Right cardiac atrium (tissue), 5 donors: ENCODE data around the gene PCIF1. TPM values are rescaled to one million over a fixed set of nuclear protein-coding genes. Genes with fewer than 3 reads are reported as not detected.
A peak's percentile ranks its signal among the peaks of the same experiment; 100 is the strongest.

Experiments used
- ATAC-seq, 2 donors: fragments of 200-7000 bp; cut with Tn5 transposase; one replicate each; pipeline versions ENCODE4 v1.8.0 to v1.9.1; 2020; ENCODE audit warnings: moderate library complexity in 2 of 2, mild to moderate bottlenecking in 1 of 2
- DNase-seq, 3 donors: peaks; one replicate each; pipeline ENCODE4 v3.0.0-alpha.2; 2020
- H3K27ac ChIP-seq: one replicate; pipeline ENCODE4 v1.5.1; 2013; ENCODE audit warnings: mild to moderate bottlenecking, low read length, control low read depth, moderate library complexity
- H3K27me3 ChIP-seq: one replicate; pipeline ENCODE4 v1.6.1; 2013; ENCODE audit not compliant: control insufficient read depth, insufficient read depth
- H3K4me1 ChIP-seq: one replicate; pipeline ENCODE4 v1.6.1; 2013; ENCODE audit warnings: low read length; ENCODE audit not compliant: control insufficient read depth, insufficient read depth
- H3K4me3 ChIP-seq: one replicate; pipeline ENCODE4 v1.5.1; 2013; ENCODE audit warnings: low read length, control low read depth
- H3K9me3 ChIP-seq: one replicate; pipeline ENCODE4 v1.6.1; 2013; ENCODE audit warnings: low read length; ENCODE audit not compliant: control insufficient read depth
- WGBS: extraction: QIAGEN DNeasy Blood & Tissue Kit; methylation state at CpG from one replicate; pipeline ENCODE4 v1.1.7; 2013; 5-methylcytosine and 5-hydroxymethylcytosine counted together
- intact Hi-C, 4 donors: fragments of 100-400 bp; cut with DNase I; formaldehyde crosslinking; loops; one replicate each; pipeline versions ENCODE4 v1.11.0 to v1.14.0; 2022 to 2023
- polyA plus RNA-seq: library from polyadenylated mRNA; stranded (reverse); fragments of 200-250 nt; gene quantifications from one replicate; pipeline ENCODE4 v1.2.3, GENCODE V29; 2013
- total RNA-seq, 4 donors: library from RNA; stranded (reverse); fragmentation: NEBNext Ultra II Directional; extraction: Animal tissue kit (Norgen Biotek cat#: 25700); gene quantifications; one replicate each; pipeline ENCODE4 v1.2.1, GENCODE V29; 2021
- donor health status: healthy with polysubstance abuse.
- donor health status: DM: no; HTN: yes; CAD: no.
- donor health status: DM: no; HTN: no; CAD: no.
- donor health status: DM: no; HTN: yes; CAD: no; lungs with severe emphysema.
- donor health status: DM: yes; HTN: yes; CAD: no.

PCIF1 gene
- total and polyA plus RNA-seq, 5 donors, result 22.2 to 31.8 (median 29.1) TPM

DNA sequence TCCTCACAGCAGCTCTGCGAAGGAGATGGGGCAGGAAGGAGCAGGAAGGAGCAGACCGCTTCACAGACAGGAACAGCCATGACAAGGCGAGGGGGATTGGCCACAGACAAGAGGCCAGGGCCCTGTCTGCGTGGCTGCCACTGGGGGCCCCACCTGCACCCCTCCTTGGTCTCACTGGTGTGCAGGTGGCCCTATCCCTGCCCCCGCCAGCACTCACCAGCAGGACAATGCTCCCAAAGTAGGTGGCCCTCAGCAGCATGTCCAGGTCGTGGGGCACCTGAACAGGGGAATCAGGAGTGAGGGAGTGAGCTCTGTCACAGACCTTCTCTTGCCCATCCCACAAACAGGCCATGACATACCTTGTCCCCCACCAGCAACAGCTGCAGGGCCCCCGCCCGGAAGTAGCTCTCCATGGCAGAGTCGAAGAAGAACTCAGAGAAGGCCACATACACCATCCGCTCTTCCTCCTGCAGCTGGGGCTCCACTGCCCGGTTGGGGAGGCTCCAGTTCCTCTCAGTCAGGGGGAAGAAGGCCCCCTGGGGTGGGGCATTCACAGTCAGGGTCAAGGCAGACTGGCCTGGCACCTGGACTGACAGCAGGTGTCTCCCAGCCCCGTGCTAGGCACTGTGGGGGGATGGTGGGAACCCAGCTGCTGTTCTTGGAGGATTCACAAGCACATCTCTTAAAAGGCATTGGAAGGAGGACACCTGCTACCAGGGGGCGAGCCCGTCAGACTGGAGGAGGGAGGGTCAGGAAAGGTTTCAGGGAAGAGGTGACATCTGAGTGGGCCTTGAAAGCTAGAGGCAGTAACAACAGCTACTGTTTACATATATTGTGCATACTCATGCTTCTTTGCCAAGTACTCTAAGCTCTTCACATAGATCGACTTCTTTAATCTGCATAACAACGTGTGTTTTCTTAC is 29.6 kb upstream of the PCIF1 start:
- 83% methylated on average over 16 of the region's 16 CpGs for WGBS

GRCh38 chr20:45905505-45906079 is 28.9 kb upstream of the PCIF1 start:
- Histone ChIP-seq H3K4me3 (no peak overlapping the region), H3K4me1 (no peaks in the 10 kb centered on the region), H3K9me3 (no peaks in the 10 kb centered on the region), H3K27me3 (no peaks in the 10 kb centered on the region), H3K27ac (no peak overlapping the region)
- intact Hi-C loops, result no loop called here
- ATAC-seq (no peak), DNase-seq (peak in 1 of 3 donors; percentile 4)
- 87% methylated on average over 8 of the region's 8 CpGs for WGBS

More for the DNA sequence above, 29.6 kb upstream of the PCIF1 start:
- H3K4me3 ChIP-seq, result no peak overlapping the region
- H3K4me1 ChIP-seq, result no peaks in the 10 kb centered on the region
- no peak for ATAC-seq
- peak in 1 of 3 donors; percentile 22 for DNase-seq
- no peaks in the 10 kb centered on the region for H3K9me3 ChIP-seq
- intact Hi-C loops, result no loop called here
- no peaks in the 10 kb centered on the region for H3K27me3 ChIP-seq
- H3K27ac ChIP-seq, result no peak overlapping the region

DNA sequence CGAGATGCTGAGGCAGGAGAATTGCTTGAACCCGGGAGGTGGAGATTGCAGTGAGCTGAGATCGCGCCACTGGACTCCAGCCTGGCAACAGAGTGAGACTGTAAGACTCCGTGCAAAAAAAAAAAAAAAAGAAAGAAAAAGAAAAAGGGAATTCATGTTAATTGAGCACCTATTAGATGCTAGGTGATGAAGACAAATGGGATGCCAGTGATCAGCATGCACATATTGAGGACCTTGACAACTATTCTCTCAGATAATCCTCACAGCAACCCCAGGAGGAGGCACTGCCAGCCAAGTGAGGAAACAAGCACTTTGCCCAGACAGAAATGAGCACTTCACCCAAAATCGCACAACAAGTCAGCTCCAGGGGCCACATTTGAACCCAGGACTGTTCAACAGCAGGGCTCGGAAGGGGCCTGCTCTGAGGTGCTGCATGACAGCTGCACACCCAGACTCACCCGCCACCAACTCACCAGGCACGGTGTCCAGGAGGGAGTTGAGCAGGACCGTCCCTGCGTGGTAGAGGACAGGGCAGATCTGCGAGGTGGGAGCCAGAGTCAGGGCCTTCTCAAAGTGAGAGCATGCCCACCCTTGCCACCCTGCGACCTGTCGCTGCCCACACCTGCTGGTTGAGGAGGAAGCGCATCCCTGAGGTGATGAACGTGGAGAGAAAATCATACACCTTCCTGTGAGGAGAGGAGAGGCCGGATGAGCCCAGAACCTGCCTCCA is 27.1 kb upstream of the PCIF1 start:
- Histone ChIP-seq H3K4me3 (no peak overlapping the region), H3K4me1 (peaks cover 2% of the 10 kb centered on the region), H3K27ac (no peak overlapping the region), H3K27me3 (no peaks in the 10 kb centered on the region), H3K9me3 (no peaks in the 10 kb centered on the region)
- intact Hi-C loops, result no loop called here
- DNase-seq (no peak), ATAC-seq (no peak)
- WGBS, result 94% methylated on average over 17 of the region's 17 CpGs

- H3K4me3 ChIP-seq, result no peak overlapping the region
- ATAC-seq (no peak), DNase-seq (no peak)
- WGBS, result 91% methylated on average over 2 of the region's 2 CpGs
- H3K4me1 ChIP-seq, result peaks cover 4% of the 10 kb centered on the region
- intact Hi-C loops, result no loop called here
- H3K9me3 ChIP-seq, result no peaks in the 10 kb centered on the region
- H3K27ac ChIP-seq, result no peak overlapping the region
- H3K27me3 ChIP-seq, result no peaks in the 10 kb centered on the region
Measured at GRCh38 chr20:45908084-45908483, 26.4 kb upstream of the PCIF1 start.

- DNase-seq, result peak in 1 of 3 donors; percentile 49
- Histone ChIP-seq H3K9me3 (no peaks in the 10 kb centered on the region), H3K4me3 (no peak overlapping the region), H3K27me3 (no peaks in the 10 kb centered on the region), H3K27ac (no peak overlapping the region), H3K4me1 (peaks cover 4% of the 10 kb centered on the region)
- no peak for ATAC-seq
- intact Hi-C loops, result no loop called here
- WGBS, result 87% methylated on average over 12 of the region's 12 CpGs
Measured at GRCh38 chr20:45909336-45909808, 25.1 kb upstream of the PCIF1 start.

DNA sequence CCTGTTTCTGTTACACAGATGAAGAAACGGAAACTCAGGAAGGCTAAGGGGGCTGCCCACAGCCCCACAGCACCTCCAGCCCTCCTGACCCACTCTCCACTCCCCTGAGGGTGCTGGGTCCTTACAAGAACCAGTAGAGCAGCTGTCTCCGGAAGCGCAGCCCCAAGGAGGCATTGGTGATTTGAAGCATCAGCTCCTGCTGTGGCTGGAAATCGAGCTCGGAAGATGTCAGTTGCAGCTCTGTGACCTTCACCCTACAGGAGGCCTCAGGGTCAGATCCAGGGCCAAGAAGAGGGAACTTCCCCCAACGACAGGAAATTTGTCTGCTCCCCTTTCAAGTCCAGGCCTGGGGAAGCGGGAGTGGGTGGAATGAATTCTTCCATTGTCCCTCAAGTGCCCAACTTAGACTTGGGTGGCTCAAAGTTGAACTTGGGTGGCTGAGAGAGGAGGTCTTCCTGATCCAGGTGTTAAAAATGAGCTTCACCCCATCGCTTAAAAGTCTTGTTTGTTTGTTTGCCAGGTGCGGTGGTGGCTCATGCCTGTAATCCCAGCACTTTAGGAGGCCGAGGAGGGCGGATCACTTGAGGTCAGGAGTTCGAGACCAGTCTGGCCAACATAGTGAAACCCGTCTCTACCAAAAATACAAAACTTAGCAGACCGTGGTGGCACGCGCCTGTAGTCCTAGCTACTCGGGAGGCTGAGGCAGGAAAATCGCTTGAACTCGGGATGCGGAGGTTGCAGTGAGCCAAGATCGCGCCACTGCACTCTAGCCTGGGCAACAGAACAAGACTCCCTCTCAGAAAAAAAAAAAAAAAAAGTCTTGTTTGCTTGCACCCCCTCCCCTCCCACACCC is 24.4 kb upstream of the PCIF1 start:
- intact Hi-C loops, result no loop called here
- ATAC-seq, result no peak
- Histone ChIP-seq H3K9me3 (no peaks in the 10 kb centered on the region), H3K27me3 (no peaks in the 10 kb centered on the region), H3K4me1 (peaks cover 4% of the 10 kb centered on the region), H3K4me3 (no peak overlapping the region), H3K27ac (no peak overlapping the region)
- WGBS, result 75% methylated on average over 22 of the region's 22 CpGs
- DNase-seq, result peak in 2 of 3 donors; percentile 24 to 62

DNA sequence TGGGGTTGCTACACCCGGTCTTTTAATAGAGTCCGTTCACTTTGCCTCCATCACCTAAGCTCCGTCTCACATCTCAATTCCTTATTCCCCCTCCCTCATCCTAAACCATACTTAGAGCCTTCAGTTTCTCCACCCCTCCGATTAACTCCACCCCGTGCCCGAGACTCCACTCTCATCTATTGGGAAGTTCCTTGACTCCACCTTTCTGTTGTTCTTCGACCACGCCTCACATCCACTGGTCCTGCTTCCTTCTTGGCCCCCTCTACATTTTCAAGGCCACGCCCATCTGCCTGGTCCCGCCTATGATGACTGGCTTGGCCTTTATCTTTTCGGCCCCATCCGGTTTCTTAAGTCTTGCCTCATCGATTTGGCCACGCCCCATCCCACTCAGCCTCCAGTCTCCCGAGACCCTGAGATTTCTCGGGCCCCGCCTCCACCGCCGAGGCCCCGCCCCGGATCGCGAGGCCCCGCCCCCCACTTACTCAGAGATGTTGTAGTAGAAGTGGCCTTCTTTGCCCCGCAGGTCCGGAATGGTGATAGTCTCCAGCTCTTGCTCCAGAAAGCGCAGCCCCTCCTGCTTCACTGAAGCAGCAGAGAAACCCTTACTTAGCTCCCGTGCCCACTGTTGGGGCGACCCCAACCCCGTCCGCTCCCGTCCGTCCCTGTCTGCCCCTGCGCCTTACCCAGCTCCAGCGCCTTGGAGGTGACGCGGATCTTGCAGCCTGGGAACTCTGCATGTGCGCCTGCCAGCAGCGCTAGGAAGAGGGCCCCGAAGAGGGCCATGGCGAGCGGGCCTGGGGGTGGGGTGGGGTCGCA is 23.6 kb upstream of the PCIF1 start:
- DNase-seq (peak; percentile 98 to 99 (median 98)), ATAC-seq (peak; percentile 91 to 92)
- peak overlapping the region; percentile 15 for H3K4me3 ChIP-seq
- H3K27ac ChIP-seq, result peak overlapping the region; percentile 39
- peaks cover 4% of the 10 kb centered on the region for H3K4me1 ChIP-seq
- H3K27me3 ChIP-seq, result no peaks in the 10 kb centered on the region
- 3% methylated on average over 43 of the region's 43 CpGs for WGBS
- intact Hi-C loops, result no loop called here
- H3K9me3 ChIP-seq, result no peaks in the 10 kb centered on the region

DNA sequence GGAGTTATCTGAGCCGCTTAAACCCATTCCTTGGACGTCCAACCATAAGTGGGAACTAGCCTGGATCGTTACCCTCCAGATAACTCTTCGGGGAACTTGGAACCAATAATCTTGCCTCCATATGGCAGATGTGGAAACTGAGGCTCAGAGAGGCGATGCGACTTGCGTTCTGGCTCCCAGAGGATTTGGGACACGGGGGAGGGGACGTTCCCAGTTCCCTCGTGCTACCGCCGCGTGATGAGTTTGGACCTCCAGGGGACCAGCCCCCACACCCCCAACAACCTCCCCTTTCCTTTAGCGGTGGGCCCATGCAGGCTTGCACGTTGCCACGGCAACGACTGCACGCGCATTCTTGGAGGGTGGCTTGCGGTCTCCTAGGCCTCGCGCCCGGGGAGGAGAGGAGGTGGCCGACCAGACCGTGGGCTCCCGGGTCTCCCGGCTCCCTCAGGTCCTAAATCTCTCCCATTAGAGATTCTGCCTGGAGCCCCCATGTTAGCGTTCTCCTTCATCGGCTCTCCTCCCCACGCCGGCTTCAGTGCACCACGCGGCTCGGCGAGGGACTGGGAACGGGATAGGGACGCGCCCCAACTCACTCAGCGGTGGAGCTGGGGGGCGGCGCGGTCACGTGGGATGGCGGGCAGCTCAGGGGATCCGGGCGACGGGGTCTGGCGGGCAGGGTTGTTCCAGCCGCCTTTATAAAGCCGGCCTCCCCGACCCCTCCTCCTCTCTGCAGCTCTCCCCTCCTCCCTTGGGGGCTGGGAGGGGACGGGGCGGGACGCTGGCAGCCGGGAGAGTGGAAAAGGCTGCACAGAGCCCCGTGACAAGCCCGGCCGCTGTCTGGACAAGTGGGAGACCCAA is 22.8 kb upstream of the PCIF1 start, which contains the start of gene PLTP:
PLTP (minus strand) TSS at position 670 of the 858 bp plus-strand sequence. CDS start 703 bp downstream, outside the sequence.
- ATAC-seq (peak; percentile 74 to 77), DNase-seq (peak; percentile 86 to 94 (median 93))
- no peaks in the 10 kb centered on the region for H3K27me3 ChIP-seq
- peaks cover 4% of the 10 kb centered on the region for H3K4me1 ChIP-seq
- H3K4me3 ChIP-seq, result peak within 1 kb of the TSS; percentile 15
- H3K27ac ChIP-seq, result peak within 1 kb of the TSS; percentile 39
- intact Hi-C loops, result no loop called here
- H3K9me3 ChIP-seq, result no peaks in the 10 kb centered on the region
- WGBS, result under 1% methylated on average over 58 of the region's 58 CpGs

DNA sequence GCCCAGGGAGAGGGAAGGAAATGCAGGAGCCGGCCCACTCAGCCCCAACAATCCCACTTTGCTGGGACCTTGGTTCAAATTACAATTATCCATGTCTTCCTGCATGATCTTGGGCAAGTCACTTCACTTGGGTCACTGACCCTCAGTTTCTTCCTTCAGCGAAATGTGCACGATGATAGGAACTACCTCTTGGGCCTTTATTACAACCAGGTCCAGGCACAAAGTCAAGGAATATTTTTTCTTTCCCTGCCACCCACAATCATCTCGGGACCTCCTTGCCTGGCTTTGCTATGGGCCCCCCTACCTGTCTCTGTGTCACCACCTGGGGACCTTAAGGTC is 22.2 kb upstream of the PCIF1 start:
- H3K4me1 ChIP-seq, result peaks cover 4% of the 10 kb centered on the region
- ATAC-seq, result no peak
- no peaks in the 10 kb centered on the region for H3K27me3 ChIP-seq
- 16% methylated on average over 4 of the region's 4 CpGs for WGBS
- DNase-seq, result no peak
- H3K27ac ChIP-seq, result peak overlapping the region; percentile 25
- H3K4me3 ChIP-seq, result peak overlapping the region; percentile 15
- intact Hi-C loops, result no loop called here
- no peaks in the 10 kb centered on the region for H3K9me3 ChIP-seq
